Measurements from ENCODE around the gene IL6.
"Not testable (repeated sequence)": the region's sequence is repeated elsewhere in the genome, so short reads cannot be mapped to it uniquely, and the experiment has no call there.

IL6 gene

GRCh38 chr7:22776964-22777363 lies 50.0 kb downstream of the IL6 start:
- Mint-ChIP-seq H3K27me3 (no peaks in the 10 kb centered on the region), H3K4me1 (no peaks in the 10 kb centered on the region), H3K36me3 (no peaks in the 10 kb centered on the region), H3K27ac (no peak overlapping the region), H3K4me3 (no peak overlapping the region), H3K9me3 (no peaks in the 10 kb centered on the region)
- no peak for ATAC-seq

- not testable (repeated sequence) for H3K27ac Mint-ChIP-seq, H3K4me1 Mint-ChIP-seq, H3K27me3 Mint-ChIP-seq, ATAC-seq, H3K9me3 Mint-ChIP-seq, H3K4me3 Mint-ChIP-seq, H3K36me3 Mint-ChIP-seq
These were observed 52.8 kb downstream of the IL6 start for GRCh38 chr7:22779730-22780323.

GRCh38 chr7:22781230-22781711 lies 54.3 kb downstream of the IL6 start:
- Mint-ChIP-seq H3K27me3 (no peaks in the 10 kb centered on the region), H3K4me3 (no peak overlapping the region), H3K4me1 (no peaks in the 10 kb centered on the region), H3K9me3 (no peaks in the 10 kb centered on the region), H3K36me3 (no peaks in the 10 kb centered on the region), H3K27ac (no peak overlapping the region)
- no peak for ATAC-seq
